SK-N-SH (cell line): ENCODE measurements around the gene OLFML1. TPM values are rescaled to one million over a fixed set of nuclear protein-coding genes. Genes with fewer than 3 reads are reported as not detected.

ENCODE experiments used
- CTCF ChIA-PET: fragments of 300-600, 350-600 bp; formaldehyde crosslinking; extraction: SDS; loops from one replicate; lab custom pipeline; 2021; lab: Yijun Ruan, JAX
- POLR2A ChIA-PET: fragments of 350-600 bp; sonication (Branson Sonifier 250); formaldehyde crosslinking; extraction: SDS; loops from one replicate; lab custom pipeline; 2020; ENCODE audit warnings: antibody characterized with exemption, inconsistent platforms; lab: Yijun Ruan, JAX
- DNase-seq: peaks from one replicate; pipeline ENCODE4 v3.0.0; 2012
- H2AFZ ChIP-seq: fragments of 200-600 bp; sonication (generic); 2 replicates; pipeline ENCODE4 v1.8.1; 2016; ENCODE audit warnings: antibody characterized with exemption, mild to moderate bottlenecking, low read depth
- H3F3A ChIP-seq: fragments of 200-600 bp; sonication (generic); replicated peaks from 2 replicates; pipeline ENCODE3; 2016; ENCODE audit warnings: antibody characterized with exemption, mild to moderate bottlenecking; ENCODE audit not compliant: insufficient read depth
- H3K27ac ChIP-seq, 2 experiments: fragments of 200-500 bp in 1 of 2; fragments of 200-600 bp in 1 of 2; sonication (Bioruptor generic) in 1 of 2; sonication (generic), shearing (Covaris generic) in 1 of 2; 2 replicates each; pipeline versions ENCODE4 v1.5.1 to v1.6.1; 2014 to 2016; ENCODE audit warnings: low read depth in 2 of 2, inconsistent platforms in 1 of 2, low read length in 1 of 2, mild to moderate bottlenecking in 1 of 2, mixed read lengths in 1 of 2
- H3K27me3 ChIP-seq: fragments of 200-600 bp; sonication (generic), shearing (Covaris generic); 2 replicates; pipeline ENCODE4 v1.6.1; 2016; ENCODE audit warnings: mixed run types; ENCODE audit not compliant: insufficient read depth
- H3K36me3 ChIP-seq, 2 experiments: fragments of 200-500 bp in 1 of 2; fragments of 200-600 bp in 1 of 2; sonication (Bioruptor generic) in 1 of 2; sonication (generic) in 1 of 2; replicated peaks in 1 of 2; 2 replicates each; pipeline versions ENCODE3 to v1.5.1; 2014 to 2016; ENCODE audit warnings: low read length in 1 of 2, mild to moderate bottlenecking in 1 of 2; ENCODE audit not compliant: insufficient read depth in 2 of 2, control insufficient read depth in 1 of 2
- H3K4me1 ChIP-seq, 2 experiments: fragments of 200-500 bp in 1 of 2; fragments of 200-600 bp in 1 of 2; sonication (Bioruptor generic) in 1 of 2; sonication (generic), shearing (Covaris generic) in 1 of 2; 2 replicates each; pipeline versions ENCODE4 v1.5.1 to v1.6.1; 2014 to 2016; ENCODE audit warnings: low read depth in 1 of 2, low read length in 1 of 2, mixed run types in 1 of 2; ENCODE audit not compliant: insufficient read depth in 2 of 2, control insufficient read depth in 1 of 2
- H3K4me2 ChIP-seq: fragments of 200-600 bp; sonication (generic), shearing (Covaris generic); 2 replicates; pipeline ENCODE4 v1.6.1; 2017; ENCODE audit warnings: mixed run types
- H3K4me3 ChIP-seq, 2 experiments: fragments of 200-500 bp in 1 of 2; fragments of 200-600 bp in 1 of 2; sonication (Bioruptor generic) in 1 of 2; sonication (generic), shearing (Covaris generic) in 1 of 2; 2 replicates each; pipeline versions ENCODE4 v1.5.1 to v1.8.1; 2014 to 2016; ENCODE audit warnings: low read depth in 2 of 2, inconsistent platforms in 1 of 2, low read length in 1 of 2, mild to moderate bottlenecking in 1 of 2, mixed read lengths in 1 of 2, moderate library complexity in 1 of 2
- H3K79me2 ChIP-seq: fragments of 200-600 bp; sonication (generic); 2 replicates; pipeline ENCODE4 v1.8.1; 2017; ENCODE audit warnings: mild to moderate bottlenecking; ENCODE audit not compliant: insufficient read depth
- H3K9ac ChIP-seq: fragments of 200-600 bp; sonication (generic); 2 replicates; pipeline ENCODE4 v1.6.1; 2017; ENCODE audit warnings: mixed run types
- H3K9me2 ChIP-seq: fragments of 200-600 bp; sonication (generic); 2 replicates; pipeline ENCODE4 v1.6.1; 2017; ENCODE audit warnings: mixed run types
- H3K9me3 ChIP-seq: fragments of 200-600 bp; sonication (generic); 2 replicates; pipeline ENCODE4 v1.6.1; 2017; ENCODE audit warnings: mixed run types, mild to moderate bottlenecking, moderate library complexity
- H4K20me1 ChIP-seq: fragments of 200-600 bp; sonication (generic); 2 replicates; pipeline ENCODE4 v1.6.1; 2017; ENCODE audit warnings: mild to moderate bottlenecking, mixed run types; ENCODE audit not compliant: insufficient read depth
- CHD2 ChIP-seq: fragments of 150-350 bp; IDR thresholded peaks from 2 replicates; pipeline ENCODE4 v1.6.1; 2018; ENCODE audit warnings: low read length; ENCODE audit not compliant: partially characterized antibody
- EP300 ChIP-seq, 2 experiments: IDR thresholded peaks; 2 replicates each; pipeline versions ENCODE4 v1.4.0 to v1.6.1; 2012; ENCODE audit warnings: borderline replicate concordance in 1 of 2, low read depth in 1 of 2, low read length in 1 of 2
- EZH2phosphoT487 ChIP-seq: fragments of 200-600 bp; sonication (generic); IDR thresholded peaks from 2 replicates; pipeline ENCODE4 v1.6.1; 2017; ENCODE audit warnings: low read depth, mixed run types, mild to moderate bottlenecking, antibody characterized with exemption, moderate library complexity, borderline replicate concordance
- FOXJ3 ChIP-seq: sonication (generic); formaldehyde crosslinking; IDR thresholded peaks from 2 replicates; pipeline ENCODE4 v1.5.1; 2020; ENCODE audit warnings: mild to moderate bottlenecking, missing genetic modification reagents
- FOXM1 ChIP-seq: IDR thresholded peaks from 2 replicates; pipeline ENCODE4 v1.4.0; 2012; ENCODE audit warnings: low read depth, mild to moderate bottlenecking
- IRF3 ChIP-seq: fragments of 150-350 bp; IDR thresholded peaks from 2 replicates; pipeline ENCODE4 v1.6.1; 2016; ENCODE audit warnings: mild to moderate bottlenecking, low read depth, low read length
- MEF2A ChIP-seq: IDR thresholded peaks from 2 replicates; pipeline ENCODE4 v1.4.0; 2012; ENCODE audit warnings: low read depth, borderline replicate concordance
- MXI1 ChIP-seq: IDR thresholded peaks from 2 replicates; pipeline ENCODE4 v1.6.1; 2012; ENCODE audit warnings: mild to moderate bottlenecking, low read depth, low read length, improper control_type of control experiment
- NRF1 ChIP-seq: IDR thresholded peaks from 2 replicates; pipeline ENCODE4 v1.6.1; 2012; ENCODE audit warnings: low read depth, mild to moderate bottlenecking, low read length
- PBX3 ChIP-seq: IDR thresholded peaks from 2 replicates; pipeline ENCODE4; 2012
- POLR2AphosphoS5 ChIP-seq: IDR thresholded peaks from 2 replicates; pipeline ENCODE4 v1.6.1; 2012; ENCODE audit warnings: low read depth, low read length
- RAD21 ChIP-seq: IDR thresholded peaks from 2 replicates; pipeline ENCODE4 v1.6.1; 2012; ENCODE audit warnings: mild to moderate bottlenecking, low read length
- RXRA ChIP-seq: IDR thresholded peaks from 2 replicates; pipeline ENCODE4 v1.4.0; 2012; ENCODE audit warnings: low read depth, mild to moderate bottlenecking, borderline replicate concordance
- TAF1 ChIP-seq: IDR thresholded peaks from 2 replicates; pipeline ENCODE4 v1.6.1; 2012; ENCODE audit warnings: low read depth, mild to moderate bottlenecking, low read length, moderate library complexity, borderline replicate concordance
- USF1 ChIP-seq: IDR thresholded peaks from 2 replicates; pipeline ENCODE4 v1.4.0; 2012; ENCODE audit warnings: low read depth, borderline replicate concordance
- USF2 ChIP-seq: fragments of 150-350 bp; IDR thresholded peaks from 2 replicates; pipeline ENCODE4 v1.6.1; 2017; ENCODE audit warnings: antibody characterized with exemption, low read length, low read depth, borderline replicate concordance
- ZBTB33 ChIP-seq: IDR thresholded peaks from 2 replicates; pipeline ENCODE4 v1.4.0; 2012; ENCODE audit warnings: low read depth, borderline replicate concordance
- WGBS: methylation state at CpG from one replicate; pipeline ENCODE4 v1.1.6; 2017; ENCODE audit warnings: low lambda C conversion rate; 5-methylcytosine and 5-hydroxymethylcytosine counted together
- polyA plus RNA-seq, 3 experiments: library from polyadenylated mRNA; depleted of rRNA; stranded (reverse); fragments of >200 nt; gene quantifications; 2 replicates each; pipeline ENCODE4 v1.2.3, GENCODE V29; 2012

OLFML1 gene
- polyA plus RNA-seq, 1 of the 3 experiments (the other 2 are of a cell fraction) = not detected

- H3K9ac ChIP-seq = no peak overlapping the region
- POLR2A ChIA-PET = no interaction called here
These were observed 48.1 kb downstream of the OLFML1 start for GRCh38 chr11:7533199-7534041.

More at GRCh38 chr11:7533199-7534041, 48.1 kb downstream of the OLFML1 start:
- Histone ChIP-seq H3K27ac (no peak overlapping the region), H3K27me3 (no peaks in the 10 kb centered on the region; the same call in 1 of the 2 replicates), H3K79me2 (no peaks in the 10 kb centered on the region), H3F3A (no peaks in the 10 kb centered on the region), H3K36me3 (no peaks in the 10 kb centered on the region), H3K4me1 (peaks cover 0 to 4% of the 10 kb centered on the region in 2 experiments; a peak in 1 of 4 replicates), H2AFZ (no peak overlapping the region), H3K9me2 (no peaks in the 10 kb centered on the region), H3K9me3 (no peaks in the 10 kb centered on the region), H3K4me2 (no peak overlapping the region), H3K4me3 (no peak overlapping the region), H4K20me1 (no peaks in the 10 kb centered on the region)
- 40% methylated on average over 8 of the region's 8 CpGs for WGBS
- CTCF ChIA-PET = interaction anchor here (0.6 to 1.3 kb wide), 6 partner anchors 10 to 150 kb away, joined by 3 to 4 read pairs (median 3); no protein-coding TSS in a partner anchor
- DNase-seq = no peak
- TF ChIP-seq IRF3 (no peak), RAD21 (no peak), MEF2A (no peak), CHD2 (no peak), USF1 (no peak), ZBTB33 (no peak), FOXM1 (no peak), NRF1 (no peak), RXRA (no peak), USF2 (no peak), MXI1 (no peak), EP300 (IDR thresholded peaks at IDR 0.05; ENCODE audit: borderline replicate concordance in 1 of 2, low read depth in 1 of 2, low read length in 1 of 2) (no peak), PBX3 (no peak), EZH2phosphoT487 (no peak), POLR2AphosphoS5 (no peak), FOXJ3 (no peak), TAF1 (no peak)
